Activated CD8-positive, alpha-beta memory T cell treated with anti-CD3 and anti-CD28 coated beads for 36 hours (primary cell): ENCODE measurements around the gene GPR183. TPM values are rescaled to one million over a fixed set of nuclear protein-coding genes. Genes with fewer than 3 reads are reported as not detected.

Source experiments
- CTCF ChIA-PET: fragments of 350-600 bp; sonication (Branson Sonifier 250); formaldehyde crosslinking; loops from one replicate; lab custom pipeline; 2021; ENCODE audit warnings: antibody characterized with exemption; lab: Charles Lee
- POLR2A ChIA-PET: fragments of 350-600 bp; sonication (Branson Sonifier 250); formaldehyde crosslinking; loops from one replicate; lab custom pipeline; 2021; ENCODE audit warnings: antibody characterized with exemption; lab: Charles Lee
- total RNA-seq, 2 experiments: library from RNA; stranded (reverse); gene quantifications; one replicate each; pipeline ENCODE4 v1.2.3, GENCODE V29; 2021

The GPR183 gene
- total RNA-seq, 2 experiments from 2014 or later, result 29.2 to 29.6 TPM

- ChIA-PET CTCF (interaction anchor here (0.7 to 8.3 kb wide), 21 partner anchors 9 to 173 kb away, joined by 3 to 90 read pairs (median 4); no protein-coding TSS in a partner anchor), POLR2A (interaction anchor here (1.0 kb wide), 1 partner anchor 69 kb away, joined by 5 read pairs; the partner anchor contains the start of gene UBAC2)
Observed at GRCh38 chr13:99269627-99270241, 37.5 kb downstream of the GPR183 start.

- CTCF ChIA-PET, result interaction anchor here (0.7 to 8.3 kb wide), 13 partner anchors 9 to 174 kb away, joined by 3 to 90 read pairs (median 6); no protein-coding TSS in a partner anchor
- POLR2A ChIA-PET, result interaction anchor here (1.0 kb wide), 1 partner anchor 68 kb away, joined by 5 read pairs; the partner anchor contains the start of gene UBAC2
Observed at GRCh38 chr13:99268822-99269221, 38.4 kb downstream of the GPR183 start.

GRCh38 chr13:99267927-99268326 lies 39.3 kb downstream of the GPR183 start:
- CTCF ChIA-PET, result interaction anchor here (0.6 to 8.3 kb wide), 7 partner anchors 65 to 168 kb away, joined by 3 to 90 read pairs (median 3); no protein-coding TSS in a partner anchor
- POLR2A ChIA-PET, result no interaction called here

- ChIA-PET CTCF (interaction anchor here (1.0 to 8.3 kb wide), 8 partner anchors 87 to 191 kb away, joined by 3 to 90 read pairs (median 5); no protein-coding TSS in a partner anchor), POLR2A (no interaction called here)
Observed at GRCh38 chr13:99266827-99267226, 40.4 kb downstream of the GPR183 start.

GRCh38 chr13:99265821-99266426 lies 41.3 kb downstream of the GPR183 start:
- ChIA-PET CTCF (interaction anchor here (0.7 to 8.3 kb wide), 11 partner anchors 62 to 191 kb away, joined by 3 to 90 read pairs (median 4); no protein-coding TSS in a partner anchor), POLR2A (interaction anchor here (1.0 kb wide), 2 partner anchors 65 to 89 kb away, joined by 3 to 6 read pairs; partner anchors contain the start of gene UBAC2)

- POLR2A ChIA-PET, result interaction anchor here (1.0 to 1.4 kb wide), 3 partner anchors 64 to 88 kb away, joined by 3 to 6 read pairs (median 6); partner anchors contain the start of gene UBAC2
- CTCF ChIA-PET, result interaction anchor here (0.8 to 8.3 kb wide), 12 partner anchors 11 to 171 kb away, joined by 3 to 90 read pairs (median 4); no protein-coding TSS in a partner anchor
Observed at GRCh38 chr13:99265162-99265800, 41.9 kb downstream of the GPR183 start.

- CTCF ChIA-PET, result interaction anchor here (1.4 to 4.1 kb wide), 5 partner anchors 12 to 173 kb away, joined by 3 to 37 read pairs (median 4); no protein-coding TSS in a partner anchor
- POLR2A ChIA-PET, result interaction anchor here (1.0 to 1.4 kb wide), 2 partner anchors 8 to 63 kb away, joined by 4 to 6 read pairs; partner anchors contain the start of gene UBAC2
Observed at GRCh38 chr13:99264051-99264450, 43.1 kb downstream of the GPR183 start.

GRCh38 chr13:99263126-99263785 lies 43.9 kb downstream of the GPR183 start:
- POLR2A ChIA-PET, result interaction anchor here (1.0 kb wide), 1 partner anchor 8 kb away, joined by 4 read pairs; no protein-coding TSS in a partner anchor

GRCh38 chr13:99261059-99261458 lies 46.1 kb downstream of the GPR183 start:
- CTCF ChIA-PET, result no interaction called here
- POLR2A ChIA-PET, result no interaction called here

More at GRCh38 chr13:99263126-99263785, 43.9 kb downstream of the GPR183 start:
- CTCF ChIA-PET, result interaction anchor here (0.7 to 4.1 kb wide), 4 partner anchors 59 to 93 kb away, joined by 3 to 37 read pairs (median 6); no protein-coding TSS in a partner anchor

- POLR2A ChIA-PET, result no interaction called here
- CTCF ChIA-PET, result interaction anchor here (0.8 kb wide), 1 partner anchor 174 kb away, joined by 3 read pairs; no protein-coding TSS in a partner anchor
Observed at GRCh38 chr13:99260216-99260615, 47.0 kb downstream of the GPR183 start.

GRCh38 chr13:99258946-99259345 lies 48.3 kb downstream of the GPR183 start:
- ChIA-PET POLR2A (interaction anchor here (1.1 to 2.5 kb wide), 3 partner anchors 40 to 58 kb away, joined by 5 to 27 read pairs (median 6); partner anchors contain the start of gene UBAC2), CTCF (interaction anchor here (1.0 to 1.2 kb wide), 4 partner anchors 10 to 82 kb away, joined by 3 to 6 read pairs (median 4); no protein-coding TSS in a partner anchor)

- CTCF ChIA-PET, result interaction anchor here (1.0 to 1.6 kb wide), 5 partner anchors 17 to 82 kb away, joined by 3 to 6 read pairs (median 3); no protein-coding TSS in a partner anchor
- POLR2A ChIA-PET, result interaction anchor here (0.5 to 2.5 kb wide), 4 partner anchors 39 to 57 kb away, joined by 3 to 27 read pairs (median 6); partner anchors contain the start of gene UBAC2
Observed at GRCh38 chr13:99258210-99258860, 48.9 kb downstream of the GPR183 start, which contains the start of gene GPR18. GPR18 (minus strand) TSS chr13:99258379; CDS start chr13:99255872, 2,507 bp downstream.

GRCh38 chr13:99257291-99257690 lies 49.9 kb downstream of the GPR183 start:
- ChIA-PET CTCF (interaction anchor here (1.3 to 1.6 kb wide), 2 partner anchors 18 to 57 kb away, joined by 3 to 4 read pairs; no protein-coding TSS in a partner anchor), POLR2A (interaction anchor here (0.6 to 2.5 kb wide), 3 partner anchors 56 to 59 kb away, joined by 3 to 27 read pairs (median 3); partner anchors contain the start of gene UBAC2)

GRCh38 chr13:99256709-99257108 lies 50.5 kb downstream of the GPR183 start:
- CTCF ChIA-PET, result interaction anchor here (0.5 to 1.6 kb wide), 3 partner anchors 33 to 80 kb away, joined by 4 to 5 read pairs (median 4); partner anchors contain the start of gene UBAC2
- POLR2A ChIA-PET, result interaction anchor here (0.6 to 2.5 kb wide), 5 partner anchors 52 to 402 kb away, joined by 3 to 27 read pairs (median 5); partner anchors contain the start of gene UBAC2

GRCh38 chr13:99256283-99256682 lies 50.9 kb downstream of the GPR183 start:
- CTCF ChIA-PET, result interaction anchor here (0.5 to 1.6 kb wide), 4 partner anchors 32 to 181 kb away, joined by 3 to 5 read pairs (median 4); partner anchors contain the start of gene UBAC2
- POLR2A ChIA-PET, result interaction anchor here (0.7 to 2.5 kb wide), 4 partner anchors 8 to 402 kb away, joined by 4 to 27 read pairs (median 5); partner anchors contain the start of gene UBAC2

GRCh38 chr13:99255271-99255670 lies 51.9 kb downstream of the GPR183 start:
- ChIA-PET POLR2A (interaction anchor here (0.8 to 1.1 kb wide), 2 partner anchors 9 to 27 kb away, joined by 4 read pairs; no protein-coding TSS in a partner anchor), CTCF (interaction anchor here (1.6 kb wide), 1 partner anchor 31 kb away, joined by 4 read pairs; no protein-coding TSS in a partner anchor)
